Progenitor cell of endocrine pancreas (in vitro differentiated cells): ENCODE data around the gene ANKRD23. TPM values are rescaled to one million over a fixed set of nuclear protein-coding genes. Genes with fewer than 3 reads are reported as not detected.
"Not testable (repeated sequence)": the region's sequence is repeated elsewhere in the genome, so short reads cannot be mapped to it uniquely, and the experiment has no call there.

ENCODE experiments used
- DNase-seq: peaks from one replicate; pipeline ENCODE4 v3.0.0; 2021; ENCODE audit warnings: low spot score; ENCODE audit not compliant: unreplicated experiment
- H3K27ac Mint-ChIP-seq: 2 replicates; pipeline ENCODE4 v1.8.0; 2021; ENCODE audit warnings: mild to moderate bottlenecking, moderate library complexity, mixed read lengths
- H3K27me3 Mint-ChIP-seq: 2 replicates; pipeline ENCODE4 v1.8.0; 2021; ENCODE audit warnings: mixed read lengths
- H3K36me3 Mint-ChIP-seq: 2 replicates; pipeline ENCODE4 v1.8.0; 2022; ENCODE audit warnings: mixed read lengths; ENCODE audit not compliant: insufficient read depth
- H3K4me1 Mint-ChIP-seq: 2 replicates; pipeline ENCODE4 v1.8.0; 2021; ENCODE audit warnings: low read depth, mixed read lengths
- H3K4me3 Mint-ChIP-seq: 2 replicates; pipeline ENCODE4 v1.8.0; 2021; ENCODE audit warnings: low read depth, mild to moderate bottlenecking, moderate library complexity, mixed read lengths
- H3K9me3 Mint-ChIP-seq: 2 replicates; pipeline ENCODE4 v1.8.0; 2021; ENCODE audit warnings: low read depth, mixed read lengths
- total RNA-seq: library from RNA; stranded (reverse); gene quantifications from 2 replicates; pipeline ENCODE4 v1.2.1, GENCODE V29; 2021
- TF ChIP-seq, protein P1 (sequence below): fragments of 200-600 bp; sonication (generic); IDR thresholded peaks from one replicate; pipeline ENCODE4 v1.5.0; 2021; ENCODE audit warnings: antibody characterized with exemption, mild to moderate bottlenecking; ENCODE audit not compliant: unreplicated experiment

Gene ANKRD23
- total RNA-seq, 1 donor from 2014 or later: 8.3 TPM

DNA sequence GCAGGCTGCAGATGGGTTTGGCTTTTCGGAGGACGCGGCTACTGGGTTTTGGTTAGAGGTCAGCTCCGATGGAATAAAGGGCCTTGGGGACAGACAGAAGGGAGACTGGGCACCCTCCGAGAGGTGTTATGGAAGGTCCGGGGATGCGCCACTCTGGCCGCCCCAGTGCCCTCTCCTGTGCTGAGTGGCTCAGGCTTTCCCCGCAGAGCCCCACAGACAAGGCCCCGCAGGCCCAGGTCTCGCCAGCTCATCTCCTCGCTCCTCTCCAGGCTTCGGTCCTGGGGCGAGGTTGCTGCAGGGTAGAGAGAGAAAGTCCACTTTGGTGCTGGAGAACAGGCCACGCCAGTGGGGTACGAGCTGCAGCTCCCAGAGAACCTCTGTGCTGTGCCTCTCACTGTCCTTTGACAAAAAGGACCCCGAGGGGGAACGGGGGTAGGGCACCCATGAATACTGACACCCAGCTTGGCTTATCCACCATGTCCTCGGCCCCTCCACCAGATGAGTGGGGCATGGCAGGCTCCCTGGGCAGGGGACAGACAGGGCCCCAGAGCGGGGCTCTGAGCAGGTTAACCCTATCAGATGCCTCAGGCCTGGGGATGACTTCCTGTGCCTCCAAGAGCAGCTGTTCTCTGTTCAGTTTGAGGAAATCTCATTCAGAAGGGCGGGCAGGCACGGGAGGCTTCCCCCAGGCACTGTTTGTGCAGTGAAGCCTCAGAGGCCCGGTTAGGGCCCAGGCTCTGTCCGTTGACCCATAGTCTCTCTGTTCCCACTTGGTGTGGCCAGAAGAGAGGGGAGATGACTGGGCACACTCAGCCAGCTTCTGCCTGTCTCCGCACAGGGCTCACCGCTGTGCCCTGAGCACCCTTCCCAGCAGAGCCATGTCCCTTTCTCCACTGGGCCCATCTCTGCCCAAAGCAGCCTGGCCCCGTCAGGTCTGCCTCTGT is 43.5 kb downstream of the ANKRD23 start:
- Mint-ChIP-seq H3K27ac (no peak overlapping the region), H3K4me1 (no peaks in the 10 kb centered on the region), H3K36me3 (peaks cover 2% of the 10 kb centered on the region), H3K4me3 (no peak overlapping the region), H3K9me3 (no peaks in the 10 kb centered on the region), H3K27me3 (no peaks in the 10 kb centered on the region)
- TF ChIP-seq, protein P1, sequence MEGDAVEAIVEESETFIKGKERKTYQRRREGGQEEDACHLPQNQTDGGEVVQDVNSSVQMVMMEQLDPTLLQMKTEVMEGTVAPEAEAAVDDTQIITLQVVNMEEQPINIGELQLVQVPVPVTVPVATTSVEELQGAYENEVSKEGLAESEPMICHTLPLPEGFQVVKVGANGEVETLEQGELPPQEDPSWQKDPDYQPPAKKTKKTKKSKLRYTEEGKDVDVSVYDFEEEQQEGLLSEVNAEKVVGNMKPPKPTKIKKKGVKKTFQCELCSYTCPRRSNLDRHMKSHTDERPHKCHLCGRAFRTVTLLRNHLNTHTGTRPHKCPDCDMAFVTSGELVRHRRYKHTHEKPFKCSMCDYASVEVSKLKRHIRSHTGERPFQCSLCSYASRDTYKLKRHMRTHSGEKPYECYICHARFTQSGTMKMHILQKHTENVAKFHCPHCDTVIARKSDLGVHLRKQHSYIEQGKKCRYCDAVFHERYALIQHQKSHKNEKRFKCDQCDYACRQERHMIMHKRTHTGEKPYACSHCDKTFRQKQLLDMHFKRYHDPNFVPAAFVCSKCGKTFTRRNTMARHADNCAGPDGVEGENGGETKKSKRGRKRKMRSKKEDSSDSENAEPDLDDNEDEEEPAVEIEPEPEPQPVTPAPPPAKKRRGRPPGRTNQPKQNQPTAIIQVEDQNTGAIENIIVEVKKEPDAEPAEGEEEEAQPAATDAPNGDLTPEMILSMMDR: no peak
- DNase-seq: no peak

DNA sequence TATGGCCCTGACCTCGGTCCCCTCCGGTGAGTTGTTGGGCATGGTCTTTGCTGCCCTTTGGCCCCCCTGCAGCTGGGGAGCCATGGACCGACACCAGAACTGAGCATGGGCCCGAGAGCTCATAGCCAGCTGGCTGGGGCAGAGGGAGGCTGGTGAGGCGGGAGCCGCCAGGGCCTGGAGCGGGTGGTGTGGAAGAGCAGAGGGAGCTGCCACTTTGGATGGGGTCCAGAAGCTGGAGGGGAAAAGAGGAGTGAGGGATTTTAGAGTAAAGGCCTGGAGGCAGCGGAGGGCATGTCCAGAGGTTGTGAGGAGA is 44.2 kb downstream of the ANKRD23 start:
- Mint-ChIP-seq H3K36me3 (peaks cover 2% of the 10 kb centered on the region), H3K9me3 (no peaks in the 10 kb centered on the region), H3K27ac (no peak overlapping the region), H3K4me3 (no peak overlapping the region), H3K4me1 (no peaks in the 10 kb centered on the region), H3K27me3 (no peaks in the 10 kb centered on the region)
- TF ChIP-seq, protein P1: no peak
- DNase-seq: no peak

DNA sequence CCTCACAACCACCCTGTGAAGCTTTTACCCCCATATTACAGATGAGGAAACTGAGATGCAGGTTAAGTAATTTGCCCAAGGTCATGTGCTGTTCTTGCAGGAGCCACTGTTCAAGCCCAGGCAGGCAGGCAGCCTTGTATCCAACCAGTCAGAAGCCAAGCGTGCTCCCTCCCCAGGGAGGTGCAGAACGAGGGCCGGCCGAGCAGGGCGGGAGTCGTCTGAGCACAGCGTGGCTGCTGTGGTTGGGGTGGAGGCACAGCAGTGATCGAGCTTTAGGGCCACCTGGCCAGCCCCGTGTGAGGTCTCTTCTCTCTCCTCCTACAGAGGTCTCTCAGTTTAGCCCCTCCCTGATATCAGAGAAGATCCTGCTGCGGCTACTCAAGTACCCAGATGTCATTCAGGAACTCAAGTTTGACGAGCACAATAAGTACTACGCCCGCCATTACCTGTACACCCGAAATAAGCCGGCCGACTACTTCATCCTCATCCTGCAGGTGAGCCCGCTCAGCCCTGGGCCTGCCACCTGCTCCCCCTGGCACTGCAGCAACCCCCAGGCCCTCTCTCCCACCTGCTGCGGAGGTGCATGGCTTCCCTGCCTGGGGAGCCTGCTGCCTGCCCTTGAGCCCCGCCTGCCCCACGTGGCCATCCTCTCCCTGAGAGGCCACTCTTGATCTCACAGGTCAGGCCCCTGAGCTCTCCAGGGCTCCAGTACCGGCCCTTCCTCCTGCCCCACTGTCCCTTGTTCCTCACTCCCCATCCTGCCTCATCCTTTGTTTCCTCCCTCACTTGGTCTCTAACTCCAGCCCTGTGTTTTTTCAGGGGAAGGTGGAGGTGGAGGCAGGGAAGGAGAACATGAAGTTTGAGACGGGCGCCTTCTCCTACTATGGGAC is 44.8 kb downstream of the ANKRD23 start:
- TF ChIP-seq, protein P1: no peak
- Mint-ChIP-seq H3K9me3 (no peaks in the 10 kb centered on the region), H3K4me3 (no peak overlapping the region), H3K36me3 (no peaks in the 10 kb centered on the region), H3K27me3 (no peaks in the 10 kb centered on the region), H3K4me1 (no peaks in the 10 kb centered on the region), H3K27ac (no peak overlapping the region)
- no peak for DNase-seq

DNA sequence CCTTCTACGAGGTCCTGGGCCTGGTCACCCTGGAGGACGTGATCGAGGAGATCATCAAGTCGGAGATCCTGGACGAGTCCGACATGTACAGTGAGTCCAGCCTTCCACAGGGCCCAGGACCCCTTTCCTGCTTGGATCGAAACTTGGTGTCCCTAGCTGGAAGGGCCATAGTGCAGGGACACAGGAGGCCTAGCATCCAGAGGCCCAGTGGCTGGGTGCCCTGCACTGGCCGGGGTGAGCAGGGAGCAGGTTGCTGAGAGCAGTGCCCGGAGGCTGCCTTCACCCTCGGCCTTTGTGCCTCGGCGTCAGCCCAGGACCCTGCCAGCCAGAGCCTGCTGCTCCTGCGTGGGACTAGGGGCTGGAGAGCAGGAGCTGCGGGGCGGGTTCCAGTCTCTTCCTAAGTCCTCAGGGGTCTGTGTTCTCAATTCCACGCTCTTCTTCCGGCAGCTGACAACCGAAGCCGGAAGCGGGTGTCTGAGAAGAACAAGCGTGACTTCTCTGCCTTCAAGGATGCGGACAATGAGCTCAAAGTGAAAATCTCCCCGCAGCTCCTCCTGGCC is 46.7 kb downstream of the ANKRD23 start:
- H3K9me3 Mint-ChIP-seq: no peaks in the 10 kb centered on the region

DNA sequence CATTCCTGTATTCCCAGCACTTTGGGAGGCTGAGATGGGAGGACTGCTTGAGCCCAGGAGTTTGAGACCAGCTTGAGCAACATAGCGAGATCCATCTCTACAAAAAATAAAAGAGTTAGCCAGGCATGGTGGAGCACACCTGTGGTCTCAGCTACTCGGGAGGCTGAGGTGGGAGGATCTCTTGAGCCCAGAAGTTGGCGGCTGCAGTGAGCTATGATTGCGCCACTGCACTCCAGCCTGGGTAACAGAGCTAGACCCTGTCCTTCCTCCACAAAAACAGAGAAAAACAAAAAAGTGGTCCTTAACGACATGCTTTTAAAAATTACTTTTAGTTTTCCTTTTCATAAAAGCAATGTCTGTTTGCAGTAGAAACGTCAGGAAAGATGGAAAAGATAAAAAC is 47.3 kb downstream of the ANKRD23 start:
- H3K4me3 Mint-ChIP-seq, H3K9me3 Mint-ChIP-seq: not testable (repeated sequence)

More for the DNA sequence above, 46.7 kb downstream of the ANKRD23 start:
- Mint-ChIP-seq H3K27me3 (no peaks in the 10 kb centered on the region), H3K4me3 (no peak overlapping the region), H3K27ac (no peak overlapping the region), H3K4me1 (no peaks in the 10 kb centered on the region), H3K36me3 (no peaks in the 10 kb centered on the region)
- DNase-seq: no peak
- TF ChIP-seq, protein P1: no peak

More for the DNA sequence above, 47.3 kb downstream of the ANKRD23 start:
- H3K27me3 Mint-ChIP-seq, H3K27ac Mint-ChIP-seq, H3K4me1 Mint-ChIP-seq, DNase-seq, H3K36me3 Mint-ChIP-seq: not testable (repeated sequence)
